Liver (tissue), 3 donors: Measurements from ENCODE around the gene MBLAC1.
A peak's percentile ranks its signal among the peaks of the same experiment; 100 is the strongest.

ENCODE experiments used
- HNF4A ChIP-seq, 2 donors: conservative IDR thresholded peaks; 2 replicates each; pipeline ENCODE4 v1.6.1; 2016; ENCODE audit warnings: antibody characterized with exemption in 2 of 2, mild to moderate bottlenecking in 2 of 2
- MAX ChIP-seq: IDR thresholded peaks from 2 replicates; pipeline ENCODE4 v1.6.1; 2016; ENCODE audit warnings: antibody characterized with exemption
- TAF1 ChIP-seq: conservative IDR thresholded peaks from 2 replicates; pipeline ENCODE4 v1.6.1; 2016; ENCODE audit warnings: antibody characterized with exemption, mild to moderate bottlenecking
- YY1 ChIP-seq: IDR thresholded peaks from 2 replicates; pipeline ENCODE4 v1.6.1; 2016; ENCODE audit warnings: antibody characterized with exemption, mild to moderate bottlenecking
- TF ChIP-seq, protein P1 (sequence below): fragments of 150-350 bp; IDR thresholded peaks from 2 replicates; pipeline ENCODE4 v1.5.1; 2017; ENCODE audit warnings: improper control_type of control experiment, low read depth, low read length; ENCODE audit not compliant: missing input control
- TF ChIP-seq, protein P2 (sequence below): IDR thresholded peaks from 2 replicates; pipeline ENCODE4 v1.6.1; 2016; ENCODE audit warnings: antibody characterized with exemption, mild to moderate bottlenecking
- TF ChIP-seq, protein P3 (sequence below): IDR thresholded peaks from 2 replicates; pipeline ENCODE4 v1.6.1; 2016; ENCODE audit warnings: antibody characterized with exemption
- donor health status: healthy.
- donor health status: healthy.

DNA sequence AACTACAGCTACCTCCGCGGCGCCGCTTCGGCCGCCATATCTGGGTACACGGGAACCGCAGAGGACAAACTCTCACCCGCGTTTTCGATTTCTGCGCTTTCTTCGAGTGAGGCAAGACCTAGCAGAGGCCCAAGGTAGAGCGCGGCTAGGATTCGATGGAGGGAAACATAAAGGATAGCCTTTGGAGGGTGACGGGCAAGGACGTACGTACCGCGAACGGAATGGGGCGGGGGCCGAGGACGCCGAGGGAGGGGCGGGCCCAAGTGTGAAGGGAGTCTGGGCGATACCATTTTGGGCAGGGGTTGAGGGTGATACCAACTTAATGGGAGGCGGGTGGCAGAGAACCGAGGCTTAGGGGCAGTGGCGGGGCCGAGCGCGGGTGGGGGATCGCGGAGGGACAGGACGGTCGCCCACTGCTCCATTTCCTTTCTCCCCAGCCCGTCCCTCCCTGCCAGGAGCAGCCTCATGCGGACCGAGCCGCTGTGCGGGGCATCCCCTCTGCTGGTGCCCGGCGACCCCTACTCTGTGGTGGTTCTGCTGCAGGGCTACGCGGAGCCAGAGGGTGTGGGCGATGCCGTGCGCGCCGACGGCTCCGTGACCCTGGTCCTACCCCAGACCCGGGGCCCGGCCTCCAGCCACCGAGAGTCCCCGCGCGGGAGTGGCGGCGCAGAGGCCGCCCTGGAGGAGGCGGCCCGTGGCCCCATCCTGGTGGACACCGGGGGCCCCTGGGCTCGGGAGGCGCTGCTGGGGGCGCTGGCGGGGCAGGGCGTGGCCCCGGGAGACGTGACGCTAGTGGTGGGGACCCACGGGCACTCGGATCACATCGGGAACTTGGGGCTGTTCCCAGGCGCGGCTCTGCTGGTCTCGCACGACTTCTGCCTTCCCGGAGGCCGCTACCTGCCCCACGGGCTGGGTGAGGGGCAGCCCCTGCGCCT lies at the start of gene MBLAC1:
- TF ChIP-seq, protein P1, sequence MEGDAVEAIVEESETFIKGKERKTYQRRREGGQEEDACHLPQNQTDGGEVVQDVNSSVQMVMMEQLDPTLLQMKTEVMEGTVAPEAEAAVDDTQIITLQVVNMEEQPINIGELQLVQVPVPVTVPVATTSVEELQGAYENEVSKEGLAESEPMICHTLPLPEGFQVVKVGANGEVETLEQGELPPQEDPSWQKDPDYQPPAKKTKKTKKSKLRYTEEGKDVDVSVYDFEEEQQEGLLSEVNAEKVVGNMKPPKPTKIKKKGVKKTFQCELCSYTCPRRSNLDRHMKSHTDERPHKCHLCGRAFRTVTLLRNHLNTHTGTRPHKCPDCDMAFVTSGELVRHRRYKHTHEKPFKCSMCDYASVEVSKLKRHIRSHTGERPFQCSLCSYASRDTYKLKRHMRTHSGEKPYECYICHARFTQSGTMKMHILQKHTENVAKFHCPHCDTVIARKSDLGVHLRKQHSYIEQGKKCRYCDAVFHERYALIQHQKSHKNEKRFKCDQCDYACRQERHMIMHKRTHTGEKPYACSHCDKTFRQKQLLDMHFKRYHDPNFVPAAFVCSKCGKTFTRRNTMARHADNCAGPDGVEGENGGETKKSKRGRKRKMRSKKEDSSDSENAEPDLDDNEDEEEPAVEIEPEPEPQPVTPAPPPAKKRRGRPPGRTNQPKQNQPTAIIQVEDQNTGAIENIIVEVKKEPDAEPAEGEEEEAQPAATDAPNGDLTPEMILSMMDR = no peak
- TF ChIP-seq TAF1 = no peak
- peak; percentile 98 for TF ChIP-seq YY1
- TF ChIP-seq, protein P2, sequence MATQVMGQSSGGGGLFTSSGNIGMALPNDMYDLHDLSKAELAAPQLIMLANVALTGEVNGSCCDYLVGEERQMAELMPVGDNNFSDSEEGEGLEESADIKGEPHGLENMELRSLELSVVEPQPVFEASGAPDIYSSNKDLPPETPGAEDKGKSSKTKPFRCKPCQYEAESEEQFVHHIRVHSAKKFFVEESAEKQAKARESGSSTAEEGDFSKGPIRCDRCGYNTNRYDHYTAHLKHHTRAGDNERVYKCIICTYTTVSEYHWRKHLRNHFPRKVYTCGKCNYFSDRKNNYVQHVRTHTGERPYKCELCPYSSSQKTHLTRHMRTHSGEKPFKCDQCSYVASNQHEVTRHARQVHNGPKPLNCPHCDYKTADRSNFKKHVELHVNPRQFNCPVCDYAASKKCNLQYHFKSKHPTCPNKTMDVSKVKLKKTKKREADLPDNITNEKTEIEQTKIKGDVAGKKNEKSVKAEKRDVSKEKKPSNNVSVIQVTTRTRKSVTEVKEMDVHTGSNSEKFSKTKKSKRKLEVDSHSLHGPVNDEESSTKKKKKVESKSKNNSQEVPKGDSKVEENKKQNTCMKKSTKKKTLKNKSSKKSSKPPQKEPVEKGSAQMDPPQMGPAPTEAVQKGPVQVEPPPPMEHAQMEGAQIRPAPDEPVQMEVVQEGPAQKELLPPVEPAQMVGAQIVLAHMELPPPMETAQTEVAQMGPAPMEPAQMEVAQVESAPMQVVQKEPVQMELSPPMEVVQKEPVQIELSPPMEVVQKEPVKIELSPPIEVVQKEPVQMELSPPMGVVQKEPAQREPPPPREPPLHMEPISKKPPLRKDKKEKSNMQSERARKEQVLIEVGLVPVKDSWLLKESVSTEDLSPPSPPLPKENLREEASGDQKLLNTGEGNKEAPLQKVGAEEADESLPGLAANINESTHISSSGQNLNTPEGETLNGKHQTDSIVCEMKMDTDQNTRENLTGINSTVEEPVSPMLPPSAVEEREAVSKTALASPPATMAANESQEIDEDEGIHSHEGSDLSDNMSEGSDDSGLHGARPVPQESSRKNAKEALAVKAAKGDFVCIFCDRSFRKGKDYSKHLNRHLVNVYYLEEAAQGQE = peak; percentile 42
- TF ChIP-seq, protein P3, sequence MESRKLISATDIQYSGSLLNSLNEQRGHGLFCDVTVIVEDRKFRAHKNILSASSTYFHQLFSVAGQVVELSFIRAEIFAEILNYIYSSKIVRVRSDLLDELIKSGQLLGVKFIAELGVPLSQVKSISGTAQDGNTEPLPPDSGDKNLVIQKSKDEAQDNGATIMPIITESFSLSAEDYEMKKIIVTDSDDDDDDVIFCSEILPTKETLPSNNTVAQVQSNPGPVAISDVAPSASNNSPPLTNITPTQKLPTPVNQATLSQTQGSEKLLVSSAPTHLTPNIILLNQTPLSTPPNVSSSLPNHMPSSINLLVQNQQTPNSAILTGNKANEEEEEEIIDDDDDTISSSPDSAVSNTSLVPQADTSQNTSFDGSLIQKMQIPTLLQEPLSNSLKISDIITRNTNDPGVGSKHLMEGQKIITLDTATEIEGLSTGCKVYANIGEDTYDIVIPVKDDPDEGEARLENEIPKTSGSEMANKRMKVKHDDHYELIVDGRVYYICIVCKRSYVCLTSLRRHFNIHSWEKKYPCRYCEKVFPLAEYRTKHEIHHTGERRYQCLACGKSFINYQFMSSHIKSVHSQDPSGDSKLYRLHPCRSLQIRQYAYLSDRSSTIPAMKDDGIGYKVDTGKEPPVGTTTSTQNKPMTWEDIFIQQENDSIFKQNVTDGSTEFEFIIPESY = no peak
- TF ChIP-seq MAX = peak; percentile 47
- TF ChIP-seq HNF4A (conservative IDR thresholded peaks at IDR 0.05) = no peak
